Stimulated activated naive CD8-positive, alpha-beta T cell treated with anti-CD3 and anti-CD28 coated beads, Interleukin-15, Interleukin-2, amounts not matched to agents 100 U/mL and 50 U/mL, for 24 hours (primary cell): ENCODE data around the gene SLC9A9.
A peak's percentile ranks its signal among the peaks of the same experiment; 100 is the strongest.

ENCODE experiments used
- ATAC-seq: fragments of 150-1000 bp; cut with Tn5 transposase; one replicate; pipeline ENCODE4 v1.10.0; 2021
- DNase-seq: peaks from one replicate; pipeline ENCODE4 v3.0.0; 2021

SLC9A9 gene

GRCh38 chr3:143843587-143843986 is 4.7 kb downstream of the SLC9A9 start:
- DNase-seq, result no peak
- ATAC-seq, result no peak

DNA sequence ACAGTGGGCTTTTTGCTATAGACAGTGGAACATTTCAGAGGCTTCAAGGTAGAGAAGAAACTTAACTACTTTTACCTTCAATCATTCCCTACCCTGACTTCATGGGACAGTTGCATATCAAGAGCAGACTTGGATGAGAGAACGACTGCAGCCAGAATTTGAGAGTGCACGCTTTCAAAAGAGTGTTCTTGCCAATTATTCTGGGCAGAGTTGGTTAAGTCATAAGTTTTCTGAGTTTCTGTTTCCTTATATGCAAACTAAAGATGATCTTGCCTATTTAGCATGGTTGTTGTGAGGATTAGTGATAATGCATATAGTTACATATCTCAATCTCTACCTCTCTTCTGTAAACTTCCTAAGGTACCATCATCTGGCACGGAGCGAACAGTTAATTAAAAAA is 7.6 kb downstream of the SLC9A9 start:
- no peak for ATAC-seq

DNA sequence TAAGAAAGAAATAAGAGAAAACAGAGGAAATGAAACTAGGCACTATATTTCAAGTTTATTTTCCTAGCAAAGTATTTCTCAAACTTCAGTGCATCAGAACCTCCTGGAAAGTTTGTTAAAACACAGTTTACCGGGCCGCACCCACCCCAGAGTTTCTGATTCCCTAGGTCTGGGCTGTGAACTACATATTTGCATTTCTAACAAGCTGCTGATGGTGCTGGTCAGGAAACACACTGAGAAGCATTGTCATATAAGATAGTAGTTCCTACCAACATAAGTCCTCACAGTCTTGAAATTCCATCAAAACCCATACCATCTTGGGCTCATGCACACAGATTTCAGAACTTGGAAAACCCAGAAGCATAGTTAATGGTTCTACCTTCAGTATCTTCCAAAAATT is 8.3 kb downstream of the SLC9A9 start:
- DNase-seq (no peak), ATAC-seq (no peak)

More for the DNA sequence above, 7.6 kb downstream of the SLC9A9 start:
- no peak for DNase-seq

- DNase-seq, result no peak
These were observed 11.2 kb downstream of the SLC9A9 start for GRCh38 chr3:143837076-143837475.

GRCh38 chr3:143835312-143835711 is 13.0 kb downstream of the SLC9A9 start:
- no peak for ATAC-seq
- DNase-seq, result no peak

More at GRCh38 chr3:143837076-143837475, 11.2 kb downstream of the SLC9A9 start:
- no peak for ATAC-seq

DNA sequence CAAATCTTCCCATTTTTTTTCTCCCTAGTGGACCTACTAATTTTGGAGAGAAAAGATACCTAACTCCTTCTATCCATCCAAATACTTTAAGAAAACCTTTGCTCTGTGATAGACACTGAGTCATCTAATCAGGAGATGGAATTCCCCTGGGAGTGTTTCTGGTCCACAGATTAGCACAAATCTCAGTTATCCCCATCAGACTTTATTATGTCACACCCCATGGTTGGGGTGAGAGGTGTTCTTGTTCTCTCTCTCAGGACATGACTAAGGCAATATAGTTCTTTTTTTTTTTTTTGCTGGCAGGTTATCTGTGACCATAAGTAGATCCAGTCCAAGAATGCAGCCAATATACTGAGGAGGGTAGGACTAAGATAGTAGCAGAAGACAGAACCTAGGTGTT is 15.8 kb downstream of the SLC9A9 start:
- ATAC-seq (peak; percentile 79), DNase-seq (no peak)

GRCh38 chr3:143831994-143832393 is 16.3 kb downstream of the SLC9A9 start:
- ATAC-seq (peak; percentile 45), DNase-seq (no peak)

DNA sequence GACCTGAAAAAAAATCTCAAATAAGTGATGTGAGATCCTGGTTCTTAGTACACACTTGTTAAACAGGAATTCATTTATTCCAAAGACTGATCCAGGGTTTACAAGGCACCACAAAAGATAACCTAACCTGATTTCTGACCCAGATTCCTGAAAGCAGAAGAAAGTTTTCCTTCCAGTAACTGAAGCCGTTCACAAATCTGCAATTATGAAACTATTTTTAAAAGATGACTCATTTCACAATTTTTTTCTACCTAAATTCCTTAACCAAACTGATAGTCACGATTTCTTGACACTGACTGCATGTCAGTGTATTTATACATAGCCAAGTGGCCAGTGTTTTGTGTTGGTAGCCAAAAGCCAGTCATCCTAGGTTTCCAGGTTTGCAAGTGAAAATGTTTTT is 17.1 kb downstream of the SLC9A9 start:
- ATAC-seq (no peak), DNase-seq (no peak)

DNA sequence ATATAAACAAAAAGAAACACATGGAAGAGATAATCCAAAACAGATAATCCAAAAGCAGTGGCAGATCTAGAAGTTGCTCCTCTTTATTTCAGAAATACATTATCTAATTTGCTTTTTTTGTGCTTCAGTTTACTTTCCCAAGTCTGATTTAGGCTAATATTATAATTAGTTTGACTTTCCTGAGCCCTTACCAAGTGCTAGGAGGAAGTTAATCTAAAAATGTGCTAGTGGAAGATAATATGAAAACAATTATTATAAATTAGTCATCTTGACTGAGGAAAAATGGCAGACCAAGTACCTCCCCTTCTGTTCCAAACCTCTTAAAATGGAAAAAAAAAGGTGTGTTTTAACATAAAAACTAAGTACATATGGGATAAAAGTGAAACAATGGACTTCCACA is 17.5 kb downstream of the SLC9A9 start:
- DNase-seq, result no peak

DNA sequence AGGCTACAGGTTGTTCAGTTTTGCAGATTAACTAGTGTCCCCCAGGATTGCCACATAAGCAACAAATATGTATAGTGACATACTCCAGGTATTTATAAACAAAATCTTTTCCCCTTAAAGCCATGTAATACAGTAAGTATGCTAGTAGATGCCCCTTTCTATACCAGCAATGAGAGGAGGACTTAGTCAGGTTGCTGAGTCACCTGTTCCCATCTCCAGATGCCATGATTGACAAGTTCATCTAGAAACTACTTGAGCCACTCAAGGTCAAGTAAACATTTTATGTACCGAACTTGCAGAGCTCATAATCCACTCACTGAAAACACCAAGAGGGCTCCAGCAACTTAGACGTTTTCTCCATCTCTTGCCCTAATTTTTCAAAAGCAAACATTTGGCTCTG is 18.2 kb downstream of the SLC9A9 start:
- no peak for DNase-seq
- no peak for ATAC-seq

More for the DNA sequence above, 17.5 kb downstream of the SLC9A9 start:
- no peak for ATAC-seq

DNA sequence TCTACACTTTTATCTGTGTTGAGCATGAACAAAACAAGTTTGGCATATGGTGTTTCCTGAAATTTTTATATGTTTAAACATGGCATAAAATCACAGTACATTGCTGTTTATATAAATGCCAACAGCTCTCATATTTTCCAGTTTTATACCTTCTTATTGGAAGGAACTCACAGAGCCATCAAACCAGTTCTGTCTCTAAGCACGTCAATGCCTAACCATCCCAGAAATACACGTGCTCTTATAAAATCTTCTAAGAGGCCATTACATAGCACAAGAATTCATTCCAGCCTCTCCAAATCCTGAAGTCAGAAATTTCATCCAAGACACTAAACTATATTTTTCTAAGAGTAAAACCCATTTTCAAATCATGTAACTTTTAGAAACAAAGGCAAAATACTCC is 20.8 kb downstream of the SLC9A9 start:
- ATAC-seq (no peak), DNase-seq (no peak)

DNA sequence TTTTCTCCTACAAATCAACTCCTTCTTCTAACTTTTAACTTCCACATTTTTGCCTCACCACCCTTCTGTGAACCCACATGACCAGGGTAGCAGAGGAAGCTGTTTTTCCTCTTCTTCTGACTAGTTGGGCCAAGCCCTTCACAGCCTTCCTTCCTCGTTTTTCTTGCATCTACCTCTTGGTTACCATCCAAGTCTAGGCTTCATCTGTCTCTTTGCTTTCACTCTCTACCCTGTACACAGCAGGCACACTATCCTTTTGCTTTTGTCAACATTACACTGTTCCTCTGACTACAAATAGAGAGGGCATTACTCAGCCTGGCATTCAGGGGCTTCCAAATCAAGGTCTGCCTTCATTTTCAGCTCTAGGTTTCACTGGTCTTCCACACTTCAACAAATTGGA is 22.0 kb downstream of the SLC9A9 start:
- DNase-seq, result no peak
- ATAC-seq, result no peak

DNA sequence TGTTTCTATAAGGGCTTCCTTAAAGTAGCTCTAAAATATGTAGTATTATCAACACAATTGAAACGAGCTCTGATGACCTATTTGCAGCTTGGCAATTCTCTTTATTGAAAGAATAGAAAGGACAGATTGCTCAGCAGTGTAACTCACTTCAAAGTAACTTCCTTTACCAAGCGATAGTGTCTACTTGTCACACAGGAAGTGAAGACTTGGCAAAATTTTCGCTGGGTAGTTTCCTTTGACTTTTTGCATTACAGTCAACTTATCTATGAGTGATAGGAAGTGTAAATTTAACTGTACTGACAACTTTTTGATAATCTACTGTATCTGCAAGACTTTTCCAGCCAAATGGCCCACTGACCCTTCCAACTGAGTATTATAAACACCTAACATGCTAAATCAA is 22.8 kb downstream of the SLC9A9 start:
- DNase-seq (no peak), ATAC-seq (peak; percentile 78)

- ATAC-seq, result no peak
These were observed 23.4 kb downstream of the SLC9A9 start for GRCh38 chr3:143824735-143825385.

GRCh38 chr3:143822798-143823197 is 25.5 kb downstream of the SLC9A9 start:
- DNase-seq (no peak), ATAC-seq (no peak)

More at GRCh38 chr3:143824735-143825385, 23.4 kb downstream of the SLC9A9 start:
- no peak for DNase-seq

DNA sequence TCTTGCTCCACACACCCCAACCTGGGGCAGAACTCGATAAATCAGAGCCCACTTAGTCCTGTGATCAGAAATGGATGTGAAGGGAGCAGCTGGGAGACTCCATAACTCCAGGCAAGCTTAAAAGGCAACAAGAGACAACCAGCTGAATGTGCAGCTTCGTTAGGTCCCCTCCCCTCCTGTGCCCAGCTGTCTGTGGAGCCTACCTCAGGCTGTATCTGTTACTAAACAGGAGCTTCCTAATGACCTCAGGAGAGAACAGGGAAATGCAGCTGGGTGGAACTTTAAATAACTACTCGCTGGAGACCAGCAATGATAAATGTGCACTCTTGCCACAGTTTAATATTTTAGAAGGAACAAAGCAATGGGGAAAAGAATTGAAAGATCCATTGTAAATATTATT is 25.9 kb downstream of the SLC9A9 start:
- no peak for ATAC-seq

DNA sequence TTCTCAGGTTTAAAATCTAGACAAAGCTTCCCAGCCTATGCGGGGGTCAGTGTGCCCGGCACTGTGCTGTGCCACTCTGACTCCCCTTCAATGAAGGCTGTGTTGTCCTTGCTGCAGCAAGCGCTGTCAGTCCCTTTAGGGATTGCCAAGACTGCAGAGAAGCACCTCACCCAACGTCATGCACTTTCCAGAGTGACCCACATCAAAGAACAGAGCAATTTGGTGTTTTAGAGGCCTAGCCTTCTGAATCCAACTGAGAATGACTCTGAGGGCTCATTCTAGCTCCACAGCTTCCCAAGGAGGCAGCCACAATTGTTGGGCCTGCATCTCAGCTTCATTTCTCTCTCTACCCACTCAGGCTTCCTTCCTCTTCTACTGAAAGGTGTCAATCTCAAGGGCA is 26.4 kb downstream of the SLC9A9 start:
- DNase-seq (no peak), ATAC-seq (peak; percentile 26)

More for the DNA sequence above, 25.9 kb downstream of the SLC9A9 start:
- no peak for DNase-seq

- DNase-seq (no peak), ATAC-seq (no peak)
These were observed 27.6 kb downstream of the SLC9A9 start for GRCh38 chr3:143820466-143821221.

DNA sequence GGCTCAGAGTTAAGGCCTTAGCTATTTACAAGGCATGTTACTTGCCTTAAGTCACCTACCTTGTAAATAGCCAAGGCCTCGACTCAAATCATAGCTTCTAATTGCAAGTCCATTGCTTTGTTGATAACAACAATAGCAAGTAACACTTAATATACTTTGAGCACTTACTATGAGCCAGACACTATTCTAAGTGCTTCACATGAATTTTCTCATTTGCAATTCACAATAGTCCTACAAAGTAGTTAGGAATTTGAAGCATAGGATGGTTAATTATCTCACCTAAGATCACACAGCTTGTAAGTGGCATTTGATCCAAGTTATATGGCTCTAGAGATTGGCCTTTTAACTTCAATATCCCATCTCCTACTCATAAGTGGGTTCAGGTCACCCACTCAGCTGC is 28.4 kb downstream of the SLC9A9 start:
- no peak for ATAC-seq
- no peak for DNase-seq

DNA sequence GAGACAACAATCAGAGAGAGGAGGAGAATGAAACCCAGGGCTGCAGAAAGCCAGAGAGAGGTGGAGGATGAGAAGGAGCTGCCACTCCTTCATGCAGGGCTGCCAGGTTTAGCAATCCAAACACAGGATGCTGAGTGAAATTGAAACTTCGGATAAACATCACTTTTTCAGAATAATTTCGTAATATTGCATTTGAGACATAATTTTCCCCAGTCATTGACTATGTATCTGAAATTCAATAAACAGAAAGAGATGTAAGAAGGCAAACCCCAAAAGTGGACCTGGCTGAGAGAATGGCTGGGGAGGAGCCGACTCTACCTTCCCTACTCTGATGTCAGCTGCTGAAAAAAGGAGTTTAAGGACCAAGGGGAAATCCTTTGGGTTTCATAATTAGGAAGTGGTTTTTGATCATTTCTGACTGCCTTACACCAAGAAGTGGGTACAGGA is 33.8 kb downstream of the SLC9A9 start:
- DNase-seq, result no peak

GRCh38 chr3:143812481-143812880 is 35.8 kb downstream of the SLC9A9 start:
- ATAC-seq, result no peak
- no peak for DNase-seq

More for the DNA sequence above, 33.8 kb downstream of the SLC9A9 start:
- ATAC-seq, result peak; percentile 68

- no peak for ATAC-seq
These were observed 36.7 kb downstream of the SLC9A9 start for GRCh38 chr3:143811602-143812001.

GRCh38 chr3:143810953-143811265 is 37.4 kb downstream of the SLC9A9 start:
- ATAC-seq (no peak), DNase-seq (no peak)

More at GRCh38 chr3:143811602-143812001, 36.7 kb downstream of the SLC9A9 start:
- no peak for DNase-seq
